Raji (cell line): ENCODE measurements around the gene ADAMTS20.

Experiments
- POLR2A ChIP-seq: IDR thresholded peaks from 2 replicates; pipeline ENCODE4 v1.6.1; 2011; ENCODE audit warnings: low read depth, low read length, control low read depth; ENCODE audit not compliant: insufficient read depth

The ADAMTS20 gene

GRCh38 chr12:43551971-43552559, at the start of gene ADAMTS20:
ADAMTS20 (minus strand) TSS chr12:43552203; CDS start chr12:43551921, 282 bp downstream.
- TF ChIP-seq POLR2A = no peak

DNA sequence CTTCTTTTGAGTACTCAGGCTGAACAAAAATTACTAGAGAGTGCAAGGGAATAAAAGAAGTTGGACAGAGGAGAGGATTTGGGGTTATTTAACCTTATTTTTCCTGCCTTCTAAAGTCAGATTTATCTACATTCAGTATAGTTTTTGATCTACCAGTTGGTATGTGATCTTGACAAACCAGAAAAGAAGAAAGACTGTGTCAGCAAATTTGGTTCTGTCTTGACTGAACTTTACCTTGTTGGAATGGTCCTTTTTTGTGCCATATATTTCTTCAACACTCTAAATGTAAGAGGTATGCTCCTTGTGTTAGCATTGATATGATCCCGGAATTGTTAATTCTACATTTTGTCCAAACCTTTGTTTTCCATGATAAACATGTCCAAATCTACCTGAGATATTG, 47.7 kb upstream of the ADAMTS20 start:
- no peak for TF ChIP-seq POLR2A

DNA sequence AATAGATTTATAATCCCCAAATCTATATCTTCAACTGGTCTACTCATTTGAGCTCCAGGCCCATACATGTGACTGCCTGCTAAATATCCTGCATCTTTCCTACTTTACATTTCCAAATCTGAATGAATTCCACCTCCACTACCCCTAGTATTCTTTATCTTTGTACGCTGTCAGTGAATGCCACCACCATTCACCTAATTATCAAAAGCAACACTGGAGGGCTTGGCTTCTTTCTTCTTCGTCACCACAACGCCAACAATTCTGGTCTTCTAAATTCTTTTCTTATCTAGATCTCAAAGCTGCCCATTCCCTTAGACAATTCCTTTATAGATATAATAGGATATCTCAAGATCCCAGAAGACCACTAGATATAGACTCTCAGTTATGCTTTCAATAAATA, 47.1 kb upstream of the ADAMTS20 start:
- no peak for TF ChIP-seq POLR2A

- TF ChIP-seq POLR2A = no peak
These were observed 38.3 kb upstream of the ADAMTS20 start for GRCh38 chr12:43590307-43590706.

- TF ChIP-seq POLR2A = no peak
These were observed 34.7 kb upstream of the ADAMTS20 start for GRCh38 chr12:43586646-43587245.

- no peak for TF ChIP-seq POLR2A
These were observed 33.7 kb upstream of the ADAMTS20 start for GRCh38 chr12:43585676-43586075.

- no peak for TF ChIP-seq POLR2A
These were observed 28.6 kb upstream of the ADAMTS20 start for GRCh38 chr12:43580601-43581000.

- TF ChIP-seq POLR2A = no peak
These were observed 27.2 kb upstream of the ADAMTS20 start for GRCh38 chr12:43579206-43579605.

- TF ChIP-seq POLR2A = no peak
These were observed 26.8 kb upstream of the ADAMTS20 start for GRCh38 chr12:43578782-43579181.

- TF ChIP-seq POLR2A = no peak
These were observed 25.4 kb upstream of the ADAMTS20 start for GRCh38 chr12:43577381-43577780.

DNA sequence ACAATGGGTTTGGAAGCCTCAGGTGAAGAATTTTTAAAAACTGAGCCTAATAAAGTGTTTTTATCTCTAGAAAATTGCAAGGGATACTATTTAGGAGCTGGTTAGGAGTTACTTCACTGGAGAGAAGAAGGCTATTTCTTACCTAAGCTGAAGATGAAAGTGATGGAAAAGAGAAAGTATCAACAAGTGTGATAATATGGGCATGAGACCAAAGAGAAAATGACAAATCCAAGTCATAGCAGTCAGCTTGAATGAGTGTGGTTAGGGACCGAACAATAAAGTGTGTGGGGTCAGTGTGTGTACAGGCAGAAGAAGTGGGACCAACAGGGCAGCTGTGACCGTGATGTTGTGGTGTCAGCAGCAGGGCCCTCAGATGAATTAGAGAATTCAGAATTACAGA, 24.2 kb upstream of the ADAMTS20 start:
- no peak for TF ChIP-seq POLR2A

DNA sequence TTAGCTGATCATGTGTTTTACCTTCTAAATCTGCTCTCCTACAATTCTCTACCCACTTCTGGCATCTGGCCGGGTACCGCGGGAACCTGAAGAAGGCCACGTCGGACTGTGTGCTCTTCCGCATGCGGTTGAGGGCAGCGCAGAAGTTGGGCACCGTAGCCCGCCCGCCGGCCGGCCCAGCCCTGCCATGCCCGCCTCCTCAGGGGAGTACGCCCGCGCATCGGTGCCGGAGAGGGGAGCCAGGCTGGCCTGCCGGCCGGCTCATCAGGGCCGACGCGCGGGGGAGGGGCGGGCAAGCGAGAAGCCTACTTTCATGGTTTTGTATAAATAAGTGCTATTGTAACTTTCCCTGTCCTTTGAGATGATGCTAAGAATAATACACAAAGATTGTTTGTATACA, 19.9 kb upstream of the ADAMTS20 start:
- no peak for TF ChIP-seq POLR2A

- no peak for TF ChIP-seq POLR2A
These were observed 4.1 kb upstream of the ADAMTS20 start for GRCh38 chr12:43556057-43556456.

DNA sequence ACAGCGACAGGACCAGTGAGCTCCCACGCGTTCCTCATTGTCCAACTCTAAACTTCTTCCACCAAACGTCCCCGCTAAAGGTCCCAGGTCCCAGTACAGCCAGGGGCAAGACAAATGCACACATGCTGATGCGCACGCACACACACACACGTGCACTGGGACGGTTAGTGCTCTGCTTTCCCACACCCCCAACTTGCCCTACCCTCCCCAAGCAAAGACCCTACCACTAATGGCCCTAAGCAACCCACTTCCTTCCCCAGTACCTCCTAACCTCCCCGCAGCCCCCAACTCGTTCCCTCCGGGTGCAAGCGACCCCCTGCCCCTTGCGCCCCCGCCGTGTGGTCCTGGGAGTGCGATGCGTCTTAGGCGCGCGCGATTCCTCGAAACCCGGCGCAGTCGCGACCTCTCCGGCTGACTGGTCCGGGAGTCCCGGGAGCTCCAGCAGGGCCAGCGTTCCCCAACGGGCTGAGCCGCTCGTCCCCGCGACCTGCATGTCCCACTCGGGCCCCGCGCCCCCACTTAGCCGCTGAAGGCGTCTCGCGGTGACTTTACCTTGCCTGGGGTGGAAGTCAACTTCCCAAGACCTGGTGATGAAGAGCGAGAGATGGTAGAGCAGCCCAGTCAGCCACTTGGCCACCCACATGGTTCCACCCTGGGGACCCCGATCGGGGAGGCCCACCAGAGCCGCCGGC, 578 bp downstream of the ADAMTS20 start:
- TF ChIP-seq POLR2A = no peak

DNA sequence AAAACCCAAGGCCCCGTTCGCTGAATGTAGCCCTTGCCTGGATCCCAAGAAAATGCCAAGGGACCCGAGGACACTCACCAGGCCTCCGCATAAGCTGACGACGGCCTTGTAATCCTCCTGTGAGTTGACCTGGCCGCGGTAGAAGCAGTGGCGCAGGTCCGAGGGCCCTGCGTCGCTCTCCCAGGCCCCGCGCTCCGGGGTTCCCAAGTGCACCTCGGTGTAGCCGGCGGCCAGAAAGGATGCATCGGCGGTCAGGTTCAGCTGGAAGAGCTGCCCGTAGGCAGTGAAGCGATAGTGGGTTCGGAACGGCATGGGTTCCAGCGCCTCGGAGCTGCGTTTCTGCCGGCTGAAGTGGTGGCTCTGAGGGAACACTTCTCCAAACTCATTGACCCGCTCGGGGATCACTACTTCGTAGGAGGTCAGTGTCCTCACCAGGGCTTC, 1.2 kb downstream of the ADAMTS20 start:
- TF ChIP-seq POLR2A = no peak

GRCh38 chr12:43544703-43545102, 7.3 kb downstream of the ADAMTS20 start:
- no peak for TF ChIP-seq POLR2A
